Mesendoderm (in vitro differentiated cells): ENCODE data around the gene CFAP61.
A peak's percentile ranks its signal among the peaks of the same experiment; 100 is the strongest.

ENCODE experiments used
- DNase-seq: peaks from one replicate; pipeline ENCODE4 v3.0.0; 2013
- H2AK5ac ChIP-seq: 2 replicates; pipeline ENCODE4 v1.6.1; 2013; ENCODE audit warnings: low read length, inconsistent platforms
- H2BK120ac ChIP-seq: 2 replicates; pipeline ENCODE4 v1.6.1; 2013; ENCODE audit warnings: low read depth, mild to moderate bottlenecking, low read length, moderate library complexity, mixed read lengths
- H2BK15ac ChIP-seq: replicated peaks from 2 replicates; pipeline ENCODE4 v1.6.1; 2013; ENCODE audit warnings: low read depth, mild to moderate bottlenecking, moderate library complexity
- H2BK5ac ChIP-seq: 2 replicates; pipeline ENCODE4 v1.6.1; 2013; ENCODE audit warnings: low read length, inconsistent platforms
- H3K18ac ChIP-seq: 2 replicates; pipeline ENCODE4 v1.6.1; 2013; ENCODE audit warnings: mild to moderate bottlenecking, low read length, mixed read lengths
- H3K23ac ChIP-seq: one replicate; pipeline ENCODE4 v1.6.1; 2013; ENCODE audit warnings: low read length
- H3K27ac ChIP-seq: 2 replicates; pipeline ENCODE4 v1.5.1; 2013; ENCODE audit warnings: low read depth, mild to moderate bottlenecking, inconsistent platforms, low read length, moderate library complexity
- H3K27me3 ChIP-seq: 2 replicates; pipeline ENCODE4 v1.6.1; 2013; ENCODE audit warnings: low read length, control low read depth, mild to moderate bottlenecking, inconsistent platforms; ENCODE audit not compliant: insufficient read depth, poor library complexity
- H3K36me3 ChIP-seq: 2 replicates; pipeline ENCODE4 v1.6.1; 2013; ENCODE audit warnings: low read length, inconsistent platforms; ENCODE audit not compliant: control insufficient read depth, insufficient read depth
- H3K4ac ChIP-seq: one replicate; pipeline ENCODE4 v1.6.1; 2013; ENCODE audit warnings: low read depth, mild to moderate bottlenecking, low read length, moderate library complexity
- H3K4me1 ChIP-seq: 2 replicates; pipeline ENCODE4 v1.6.1; 2013; ENCODE audit warnings: low read depth, low read length, inconsistent platforms; ENCODE audit not compliant: control insufficient read depth
- H3K4me2 ChIP-seq: 2 replicates; pipeline ENCODE4 v1.6.1; 2013; ENCODE audit warnings: low read length
- H3K4me3 ChIP-seq: 2 replicates; pipeline ENCODE4 v1.5.1; 2013; ENCODE audit warnings: mild to moderate bottlenecking, low read length
- H3K56ac ChIP-seq: one replicate; pipeline ENCODE4 v1.6.1; 2013; ENCODE audit warnings: low read length
- H3K79me1 ChIP-seq: 2 replicates; pipeline ENCODE4 v1.6.1; 2013; ENCODE audit warnings: low read length, inconsistent platforms
- H3K79me2 ChIP-seq: 2 replicates; pipeline ENCODE4 v1.6.1; 2013; ENCODE audit warnings: mild to moderate bottlenecking, low read length; ENCODE audit not compliant: control insufficient read depth, insufficient read depth
- H3K9ac ChIP-seq: 2 replicates; pipeline ENCODE4 v1.6.1; 2013; ENCODE audit warnings: low read length, inconsistent platforms
- H4K5ac ChIP-seq: one replicate; pipeline ENCODE4 v1.6.1; 2013; ENCODE audit warnings: low read length
- H4K8ac ChIP-seq: one replicate; pipeline ENCODE4 v1.6.1; 2013; ENCODE audit warnings: low read depth, mild to moderate bottlenecking, control low read depth, low read length, moderate library complexity
- WGBS: extraction: QIAGEN DNeasy Blood & Tissue Kit; methylation state at CpG from one replicate; pipeline ENCODE4 v1.1.7; 2013; ENCODE audit warnings: low lambda C conversion rate, missing lambda C conversion rate; ENCODE audit not compliant: insufficient coverage; ENCODE audit errors: extremely low coverage; 5-methylcytosine and 5-hydroxymethylcytosine counted together

The CFAP61 gene

DNA sequence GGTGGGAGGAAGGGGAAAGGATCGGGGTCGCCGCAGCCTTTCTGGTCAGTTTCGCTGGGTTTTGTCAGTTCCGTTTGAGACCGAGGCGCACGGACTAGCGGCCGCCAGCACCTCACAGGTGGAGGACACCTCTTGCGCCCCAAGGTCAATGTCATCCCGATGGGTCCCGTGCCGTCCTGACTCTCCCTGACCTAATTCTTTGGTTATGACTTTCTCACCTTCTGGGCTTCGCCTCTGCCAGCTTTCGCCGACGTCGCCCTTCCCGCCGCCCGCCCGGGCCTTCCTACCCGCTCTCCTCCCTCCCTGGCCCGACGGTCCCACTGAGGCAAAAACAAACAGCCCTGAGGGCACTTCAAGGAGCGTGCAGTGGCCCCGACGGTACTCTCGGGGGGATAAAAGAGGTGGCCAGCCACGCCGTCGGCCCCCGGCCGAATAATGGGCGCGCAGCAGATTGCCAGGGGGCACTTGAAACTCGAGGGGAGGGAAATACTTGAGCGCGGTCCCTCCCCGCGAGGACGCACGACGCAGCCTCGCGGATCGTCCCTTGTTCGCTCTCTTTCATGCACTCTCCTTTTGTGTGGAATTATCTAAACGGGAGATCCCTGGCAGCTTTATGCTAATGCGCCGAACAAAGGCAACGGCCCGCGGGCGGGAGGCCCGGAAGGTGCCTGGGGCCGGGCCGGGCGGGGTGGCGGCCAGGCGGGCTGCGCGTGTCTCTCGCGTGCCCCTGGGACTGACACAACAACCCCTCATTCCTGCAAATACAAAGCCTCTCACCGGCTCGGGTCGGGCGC lies 311.7 kb downstream of the CFAP61 start:
- Histone ChIP-seq H3K56ac (peak overlapping the region; percentile 39), H3K4me1 (no peaks in the 10 kb centered on the region), H3K9ac (no peak overlapping the region), H4K8ac (no peak overlapping the region), H3K36me3 (no peaks in the 10 kb centered on the region), H3K23ac (no peak overlapping the region), H2BK5ac (no peak overlapping the region), H3K4me2 (peak overlapping the region; percentile 50), H2BK15ac (no peak overlapping the region), H3K27ac (no peak overlapping the region), H2BK120ac (no peak overlapping the region), H2AK5ac (no peak overlapping the region), H3K79me2 (no peaks in the 10 kb centered on the region), H3K18ac (no peak overlapping the region), H3K4me3 (no peak overlapping the region), H3K27me3 (peaks cover 60% of the 10 kb centered on the region), H4K5ac (no peak overlapping the region), H3K79me1 (no peaks in the 10 kb centered on the region), H3K4ac (no peak overlapping the region)
- peak; percentile 88 for DNase-seq
- WGBS: no CpG with 5 or more reads among the region's 70 CpGs

DNA sequence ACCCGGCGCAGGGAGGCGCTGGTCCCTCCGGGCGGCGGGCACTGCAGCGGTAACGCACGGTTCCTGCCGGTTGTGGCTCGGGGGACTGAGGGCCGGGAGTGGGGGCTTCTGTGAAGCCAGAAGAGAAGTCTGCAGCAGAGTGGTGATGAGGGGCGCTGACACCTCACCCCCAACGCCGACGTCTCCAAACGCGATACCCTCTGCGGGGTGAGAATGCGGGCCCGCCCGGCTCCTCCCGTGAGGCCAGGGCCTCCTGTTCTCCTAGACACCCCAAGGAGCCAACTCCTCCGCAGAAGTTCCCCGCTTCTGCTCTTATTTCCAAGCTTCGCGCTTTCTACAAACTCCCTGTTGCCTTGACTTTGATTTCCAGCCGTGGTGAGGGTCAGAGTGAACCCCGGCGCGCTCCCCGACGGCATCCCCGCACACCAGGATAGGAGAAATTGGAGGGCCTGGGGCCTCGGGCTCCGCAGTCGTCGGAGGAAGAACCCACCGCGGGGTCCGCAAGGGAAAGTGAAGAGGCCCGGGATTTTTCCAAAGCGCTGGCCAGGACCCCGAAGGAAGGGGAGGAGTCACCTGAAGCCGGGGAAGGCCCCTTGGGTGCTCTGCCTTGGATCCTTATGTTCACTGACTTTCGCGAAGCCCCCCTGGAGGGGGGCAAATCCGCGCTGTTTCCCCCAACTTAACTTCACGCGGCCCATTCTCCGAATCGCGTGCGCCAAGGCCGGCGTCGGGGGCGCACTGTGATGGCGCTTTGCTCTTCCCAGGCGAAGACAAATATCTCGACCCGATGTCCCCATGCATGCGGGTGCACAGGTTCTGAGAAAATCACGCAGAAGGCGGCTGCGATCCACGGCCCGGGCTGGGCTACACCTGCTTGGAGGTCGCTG lies 312.5 kb downstream of the CFAP61 start:
- Histone ChIP-seq H3K79me1 (no peaks in the 10 kb centered on the region), H3K4ac (no peak overlapping the region), H3K36me3 (no peaks in the 10 kb centered on the region), H3K9ac (no peak overlapping the region), H3K56ac (no peak overlapping the region), H3K79me2 (no peaks in the 10 kb centered on the region), H2BK120ac (no peak overlapping the region), H3K27ac (no peak overlapping the region), H3K23ac (no peak overlapping the region), H3K27me3 (peaks cover 68% of the 10 kb centered on the region), H3K4me2 (no peak overlapping the region), H2AK5ac (no peak overlapping the region), H3K4me3 (no peak overlapping the region), H3K18ac (no peak overlapping the region), H3K4me1 (no peaks in the 10 kb centered on the region), H2BK5ac (no peak overlapping the region), H4K5ac (no peak overlapping the region), H4K8ac (no peak overlapping the region), H2BK15ac (no peak overlapping the region)
- DNase-seq: no peak
- no CpG with 5 or more reads among the region's 70 CpGs for WGBS

DNA sequence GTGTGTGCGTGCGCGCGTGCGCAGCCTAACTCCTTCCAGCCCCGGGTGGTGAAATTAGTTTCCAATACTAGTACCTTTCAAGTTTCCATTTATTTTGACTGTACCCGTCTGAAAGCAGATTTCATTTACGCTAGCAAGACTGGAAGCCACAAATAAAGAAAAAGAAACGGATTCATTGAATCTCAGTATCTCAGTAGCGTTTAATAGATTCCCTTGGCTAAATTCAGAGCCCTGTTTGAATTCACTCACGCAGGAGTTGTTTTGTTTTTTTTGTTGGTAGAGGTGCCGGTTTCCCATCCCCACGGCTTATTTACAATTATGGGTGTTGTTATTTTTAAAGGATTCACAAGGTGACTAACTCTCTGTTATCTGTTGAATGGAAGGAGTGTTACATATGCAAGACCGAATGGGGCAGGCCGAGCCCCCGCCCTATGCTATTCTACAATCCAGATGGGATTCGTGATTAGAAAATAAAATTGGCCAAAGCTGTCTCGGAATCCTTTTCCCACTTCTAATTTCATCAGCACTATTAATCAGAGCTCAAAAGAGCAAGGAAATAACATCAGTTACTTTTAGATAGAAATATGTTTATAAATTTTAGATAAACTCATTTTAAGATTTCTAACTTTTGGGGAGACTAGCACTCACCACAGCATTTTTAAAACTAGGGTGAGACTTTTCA lies 313.3 kb downstream of the CFAP61 start:
- H3K18ac ChIP-seq: no peak overlapping the region
- H3K4me3 ChIP-seq: no peak overlapping the region
- no peaks in the 10 kb centered on the region for H3K79me1 ChIP-seq
- H2BK15ac ChIP-seq: no peak overlapping the region
- no peak overlapping the region for H3K23ac ChIP-seq
- H3K4me2 ChIP-seq: no peak overlapping the region
- no peaks in the 10 kb centered on the region for H3K79me2 ChIP-seq
- no peak overlapping the region for H2AK5ac ChIP-seq
- no peaks in the 10 kb centered on the region for H3K4me1 ChIP-seq
- no CpG with 5 or more reads among the region's 18 CpGs for WGBS
- no peaks in the 10 kb centered on the region for H3K36me3 ChIP-seq
- no peak for DNase-seq
- H4K5ac ChIP-seq: no peak overlapping the region
- no peak overlapping the region for H4K8ac ChIP-seq
- H3K9ac ChIP-seq: no peak overlapping the region
- H3K4ac ChIP-seq: no peak overlapping the region
- no peak overlapping the region for H3K56ac ChIP-seq
- H3K27me3 ChIP-seq: peaks cover 71% of the 10 kb centered on the region
- H3K27ac ChIP-seq: no peak overlapping the region
- H2BK5ac ChIP-seq: no peak overlapping the region
- H2BK120ac ChIP-seq: no peak overlapping the region

DNA sequence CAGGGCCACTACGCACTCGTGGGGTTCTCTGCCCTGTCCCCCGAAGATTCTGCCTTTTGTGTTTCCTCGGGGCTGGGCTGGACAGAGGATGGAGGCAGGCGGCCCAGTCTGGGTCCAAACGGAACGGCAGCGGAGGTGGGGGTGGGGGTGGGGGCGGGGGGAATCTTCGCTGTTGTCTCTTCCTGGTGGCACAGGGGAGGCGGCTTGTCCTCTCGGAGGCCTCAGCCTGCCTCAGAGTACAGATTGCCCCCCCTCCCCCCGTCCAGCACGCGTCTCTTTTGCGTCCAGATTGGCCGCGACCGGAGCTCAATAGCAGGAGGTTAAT lies 314.2 kb downstream of the CFAP61 start:
- Histone ChIP-seq H3K79me1 (no peaks in the 10 kb centered on the region), H2BK15ac (no peak overlapping the region), H3K4ac (no peak overlapping the region), H3K27me3 (peaks cover 69% of the 10 kb centered on the region), H2AK5ac (no peak overlapping the region), H2BK120ac (no peak overlapping the region), H3K4me1 (no peaks in the 10 kb centered on the region), H3K56ac (no peak overlapping the region), H2BK5ac (no peak overlapping the region), H3K27ac (no peak overlapping the region), H3K23ac (no peak overlapping the region), H3K4me3 (no peak overlapping the region), H3K18ac (no peak overlapping the region), H3K36me3 (no peaks in the 10 kb centered on the region), H3K4me2 (no peak overlapping the region), H3K79me2 (no peaks in the 10 kb centered on the region), H4K5ac (no peak overlapping the region), H4K8ac (no peak overlapping the region), H3K9ac (no peak overlapping the region)
- no peak for DNase-seq
- WGBS: no CpG with 5 or more reads among the region's 19 CpGs

DNA sequence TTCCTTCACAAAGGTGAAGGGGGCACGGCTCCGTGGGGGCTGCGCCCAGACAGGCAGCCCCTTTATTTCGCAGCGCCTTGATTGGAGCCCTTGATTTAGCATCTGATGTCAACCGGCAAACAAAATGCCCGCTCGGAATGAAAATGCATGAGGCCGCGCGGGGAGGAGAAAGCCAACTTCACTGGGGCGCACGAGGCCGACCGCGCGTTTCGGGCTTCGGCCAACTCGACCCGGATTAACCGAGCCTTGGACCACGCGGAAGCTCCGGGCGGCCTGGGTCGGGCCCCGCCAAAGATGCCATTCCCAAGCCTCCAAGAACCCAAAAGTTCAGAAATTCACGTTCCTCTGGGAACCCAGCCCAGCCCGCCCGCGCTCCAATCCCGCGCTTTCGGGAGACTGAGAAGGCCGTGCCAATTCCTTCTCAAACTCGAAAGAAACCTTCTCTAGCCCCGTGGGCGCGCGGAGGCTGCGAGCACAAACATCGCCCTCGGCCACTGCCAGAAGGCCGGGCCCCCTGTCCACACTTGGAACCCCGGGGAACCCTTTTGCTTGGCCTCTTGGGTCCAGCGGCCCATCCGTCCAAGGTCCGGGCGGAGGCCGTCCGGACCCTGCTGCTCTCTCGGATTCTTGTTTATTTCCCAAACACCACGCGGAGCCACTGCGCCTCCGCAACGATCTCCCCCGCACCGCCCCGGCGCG lies 314.7 kb downstream of the CFAP61 start:
- H3K4me2 ChIP-seq: peak overlapping the region; percentile 6
- no peaks in the 10 kb centered on the region for H3K36me3 ChIP-seq
- H3K18ac ChIP-seq: no peak overlapping the region
- no peaks in the 10 kb centered on the region for H3K79me1 ChIP-seq
- H3K27me3 ChIP-seq: peaks cover 71% of the 10 kb centered on the region
- no peaks in the 10 kb centered on the region for H3K4me1 ChIP-seq
- no peak overlapping the region for H2AK5ac ChIP-seq
- H3K4me3 ChIP-seq: no peak overlapping the region
- H3K4ac ChIP-seq: no peak overlapping the region
- H2BK15ac ChIP-seq: no peak overlapping the region
- DNase-seq: peak; percentile 39
- H3K9ac ChIP-seq: no peak overlapping the region
- no peak overlapping the region for H3K27ac ChIP-seq
- WGBS: no CpG with 5 or more reads among the region's 63 CpGs
- no peaks in the 10 kb centered on the region for H3K79me2 ChIP-seq
- H3K23ac ChIP-seq: no peak overlapping the region
- H3K56ac ChIP-seq: no peak overlapping the region
- no peak overlapping the region for H4K8ac ChIP-seq
- no peak overlapping the region for H2BK5ac ChIP-seq
- no peak overlapping the region for H2BK120ac ChIP-seq
- H4K5ac ChIP-seq: no peak overlapping the region
